NCI-H2196 (cell line): ENCODE data around the gene KMT2D.

Experiments used
- DNase-seq: peaks from one replicate; lab custom pipeline; 2025; ENCODE audit not compliant: unreplicated experiment; lab: John Stamatoyannopoulos, UW

KMT2D gene

GRCh38 chr12:49037111-49037946 lies 23.3 kb downstream of the KMT2D start:
- DNase-seq = no peak

GRCh38 chr12:49036029-49036428 lies 24.6 kb downstream of the KMT2D start:
- no peak for DNase-seq

GRCh38 chr12:49034286-49034622 lies 26.3 kb downstream of the KMT2D start:
- no peak for DNase-seq

GRCh38 chr12:49033611-49034285 lies 26.8 kb downstream of the KMT2D start:
- no peak for DNase-seq

- DNase-seq = no peak
Measured at GRCh38 chr12:49032679-49033447, 27.7 kb downstream of the KMT2D start.

GRCh38 chr12:49032276-49032675 lies 28.3 kb downstream of the KMT2D start:
- no peak for DNase-seq

- DNase-seq = no peak
Measured at GRCh38 chr12:49031573-49032161, 28.9 kb downstream of the KMT2D start.

GRCh38 chr12:49030714-49031572 lies 29.7 kb downstream of the KMT2D start:
- no peak for DNase-seq

GRCh38 chr12:49030119-49030518 lies 30.5 kb downstream of the KMT2D start:
- no peak for DNase-seq

GRCh38 chr12:49028666-49029275 lies 31.8 kb downstream of the KMT2D start:
- no peak for DNase-seq

GRCh38 chr12:49027846-49028555 lies 32.6 kb downstream of the KMT2D start:
- no peak for DNase-seq

- no peak for DNase-seq
Measured at GRCh38 chr12:49026678-49027480, 33.7 kb downstream of the KMT2D start.

- no peak for DNase-seq
Measured at GRCh38 chr12:49026101-49026500, 34.5 kb downstream of the KMT2D start.

GRCh38 chr12:49025463-49025862 lies 35.1 kb downstream of the KMT2D start:
- no peak for DNase-seq

GRCh38 chr12:49024543-49024942 lies 36.1 kb downstream of the KMT2D start:
- DNase-seq = no peak

- no peak for DNase-seq
Measured at GRCh38 chr12:49023812-49024211, 36.8 kb downstream of the KMT2D start.

- no peak for DNase-seq
Measured at GRCh38 chr12:49022558-49023178, 37.9 kb downstream of the KMT2D start.

- no peak for DNase-seq
Measured at GRCh38 chr12:49021292-49021915, 39.2 kb downstream of the KMT2D start.
